ENCODE results near the gene MX2.

DNA sequence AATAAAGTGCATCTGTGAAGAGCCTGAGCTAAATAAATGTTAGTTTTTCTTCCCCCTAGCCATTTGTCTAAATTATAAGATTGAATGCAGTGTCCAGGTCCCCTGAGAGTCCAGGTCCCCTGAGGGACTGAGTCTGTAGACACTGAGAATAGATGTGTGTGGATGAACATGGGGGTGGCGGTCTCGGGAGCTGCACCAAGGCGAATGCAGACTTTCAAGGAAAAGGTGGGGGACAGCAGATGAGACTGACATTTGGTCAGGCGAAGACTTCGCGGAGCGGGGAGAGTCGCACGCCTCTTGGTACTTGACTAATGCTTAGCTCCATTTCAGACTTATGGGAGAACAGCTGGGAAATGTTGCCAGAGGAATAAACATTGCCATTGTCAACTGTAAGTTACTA lies 17.7 kb upstream of the MX2 start:
- TF ChIP-seq, protein P1, sequence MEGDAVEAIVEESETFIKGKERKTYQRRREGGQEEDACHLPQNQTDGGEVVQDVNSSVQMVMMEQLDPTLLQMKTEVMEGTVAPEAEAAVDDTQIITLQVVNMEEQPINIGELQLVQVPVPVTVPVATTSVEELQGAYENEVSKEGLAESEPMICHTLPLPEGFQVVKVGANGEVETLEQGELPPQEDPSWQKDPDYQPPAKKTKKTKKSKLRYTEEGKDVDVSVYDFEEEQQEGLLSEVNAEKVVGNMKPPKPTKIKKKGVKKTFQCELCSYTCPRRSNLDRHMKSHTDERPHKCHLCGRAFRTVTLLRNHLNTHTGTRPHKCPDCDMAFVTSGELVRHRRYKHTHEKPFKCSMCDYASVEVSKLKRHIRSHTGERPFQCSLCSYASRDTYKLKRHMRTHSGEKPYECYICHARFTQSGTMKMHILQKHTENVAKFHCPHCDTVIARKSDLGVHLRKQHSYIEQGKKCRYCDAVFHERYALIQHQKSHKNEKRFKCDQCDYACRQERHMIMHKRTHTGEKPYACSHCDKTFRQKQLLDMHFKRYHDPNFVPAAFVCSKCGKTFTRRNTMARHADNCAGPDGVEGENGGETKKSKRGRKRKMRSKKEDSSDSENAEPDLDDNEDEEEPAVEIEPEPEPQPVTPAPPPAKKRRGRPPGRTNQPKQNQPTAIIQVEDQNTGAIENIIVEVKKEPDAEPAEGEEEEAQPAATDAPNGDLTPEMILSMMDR (IDR thresholded peaks at IDR 0.05) = no peak
- TF ChIP-seq POLR2A (IDR thresholded peaks at IDR 0.05) (no peak), EP300 (IDR thresholded peaks at IDR 0.05) (no peak)

Data from tibial nerve (tissue), 4 donors.